GM23338 (cell line): ENCODE data around the gene RBM42. TPM values are rescaled to one million over a fixed set of nuclear protein-coding genes. Genes with fewer than 3 reads are reported as not detected.

Experiments
- ATAC-seq: fragments of 200-7000 bp; cut with Tn5 transposase; 3 replicates; pipeline ENCODE4 v1.9.1; 2020
- DNase-seq: peaks from one replicate; pipeline ENCODE4 v3.0.0-alpha.2; 2015; ENCODE audit warnings: low spot score
- H2AFZ ChIP-seq: fragments of 200-600 bp; sonication (generic); 2 replicates; pipeline ENCODE4 v1.8.0; 2016; ENCODE audit warnings: antibody characterized with exemption, mild to moderate bottlenecking, moderate library complexity
- H3F3A ChIP-seq: fragments of 200-600 bp; sonication (generic); replicated peaks from 2 replicates; pipeline ENCODE4 v1.8.0; 2017; ENCODE audit warnings: antibody characterized with exemption, mixed run types, low read depth
- H3K27ac ChIP-seq: fragments of 200-600 bp; sonication (generic); 2 replicates; pipeline ENCODE4 v1.6.1; 2016; ENCODE audit warnings: low read depth
- H3K27me3 ChIP-seq: fragments of 200-600 bp; sonication (generic); 2 replicates; pipeline ENCODE4 v1.8.0; 2016; ENCODE audit warnings: mild to moderate bottlenecking, mixed run types, moderate library complexity; ENCODE audit not compliant: insufficient read depth
- H3K36me3 ChIP-seq: fragments of 200-600 bp; sonication (generic); 2 replicates; pipeline ENCODE4 v1.8.0; 2016; ENCODE audit warnings: mild to moderate bottlenecking; ENCODE audit not compliant: insufficient read depth
- H3K4me1 ChIP-seq: fragments of 200-600 bp; sonication (generic); 2 replicates; pipeline ENCODE4 v1.8.0; 2016; ENCODE audit warnings: mild to moderate bottlenecking, moderate library complexity; ENCODE audit not compliant: insufficient read depth
- H3K4me2 ChIP-seq: fragments of 200-600 bp; sonication (generic); 2 replicates; pipeline ENCODE4 v1.7.1; 2017; ENCODE audit warnings: mixed run types
- H3K4me3 ChIP-seq: fragments of 200-600 bp; sonication (generic); 2 replicates; pipeline ENCODE4 v1.6.1; 2016; ENCODE audit warnings: mixed run types
- H3K79me2 ChIP-seq: fragments of 200-600 bp; sonication (generic); replicated peaks from 2 replicates; pipeline ENCODE4 v1.8.0; 2017; ENCODE audit warnings: mild to moderate bottlenecking; ENCODE audit not compliant: insufficient read depth
- H3K9me2 ChIP-seq: fragments of 200-600 bp; sonication (generic); 2 replicates; pipeline ENCODE4 v1.8.0; 2017; ENCODE audit not compliant: insufficient read depth
- H4K20me1 ChIP-seq: fragments of 200-600 bp; sonication (generic); replicated peaks from 2 replicates; pipeline ENCODE4 v1.8.0; 2017; ENCODE audit warnings: mild to moderate bottlenecking; ENCODE audit not compliant: insufficient read depth
- H3K27ac Mint-ChIP-seq: 2 replicates; pipeline ENCODE4 v1.8.0; 2020; ENCODE audit warnings: inconsistent platforms, mild to moderate bottlenecking, moderate library complexity, mixed read lengths
- H3K27me3 Mint-ChIP-seq: 3 replicates; pipeline ENCODE4 v1.8.0; 2022; ENCODE audit warnings: low read depth, mild to moderate bottlenecking, moderate library complexity, mixed read lengths, inconsistent platforms; ENCODE audit not compliant: insufficient read depth, poor library complexity
- H3K36me3 Mint-ChIP-seq: 3 replicates; pipeline ENCODE4 v1.8.0; 2021; ENCODE audit warnings: low read depth, mild to moderate bottlenecking, inconsistent platforms, moderate library complexity, mixed read lengths
- H3K4me1 Mint-ChIP-seq: 3 replicates; pipeline ENCODE4 v1.8.0; 2020; ENCODE audit warnings: mild to moderate bottlenecking, inconsistent platforms, mixed read lengths
- H3K4me3 Mint-ChIP-seq: 3 replicates; pipeline ENCODE4 v1.8.0; 2021; ENCODE audit warnings: moderate library complexity, mild to moderate bottlenecking, inconsistent platforms, mixed read lengths
- H3K9me3 Mint-ChIP-seq: 3 replicates; pipeline ENCODE4 v1.8.0; 2020; ENCODE audit warnings: moderate library complexity, mild to moderate bottlenecking, inconsistent platforms, mixed read lengths
- CREB1 ChIP-seq: fragments of 250-450 bp; sonication (Bioruptor Pico); IDR thresholded peaks from 2 replicates; pipeline ENCODE4 v1.5.0; 2020; ENCODE audit warnings: low read depth, mild to moderate bottlenecking, moderate library complexity
- EZH2 ChIP-seq: fragments of 200-600 bp; sonication (generic); IDR thresholded peaks from one replicate; pipeline ENCODE4 v1.8.0; 2017; ENCODE audit warnings: antibody characterized with exemption, mild to moderate bottlenecking, low read depth; ENCODE audit not compliant: unreplicated experiment
- EZH2phosphoT487 ChIP-seq: fragments of 200-600 bp; sonication (generic); IDR thresholded peaks from one replicate; pipeline ENCODE4 v1.8.1; 2018; ENCODE audit warnings: antibody characterized with exemption; ENCODE audit not compliant: unreplicated experiment
- STAT1 ChIP-seq: IDR thresholded peaks from one replicate; pipeline ENCODE4 v1.6.1; 2016; ENCODE audit warnings: antibody characterized with exemption; ENCODE audit not compliant: unreplicated experiment
- ZNF114 ChIP-seq: fragments of 250-450 bp; sonication (Bioruptor Pico); IDR thresholded peaks from 2 replicates; pipeline ENCODE4 v1.5.0; 2020; ENCODE audit warnings: mild to moderate bottlenecking, moderate library complexity
- ZNF331 ChIP-seq: fragments of 250-450 bp; sonication (Bioruptor Pico); IDR thresholded peaks from 2 replicates; pipeline ENCODE4 v1.5.0; 2020; ENCODE audit warnings: low read depth, mild to moderate bottlenecking, moderate library complexity
- long read RNA-seq: library from polyadenylated mRNA; unstranded; transcript quantifications from one replicate; pipeline ENCODE4 v2.0.0, GENCODE V29; 2020; ENCODE audit not compliant: unreplicated experiment
- polyA plus RNA-seq: library from polyadenylated mRNA; unstranded; fragments of >200 nt; fragmentation: Nextera tagmentation; extraction: Ambion mirVana; gene quantifications from 2 replicates; pipeline ENCODE4 v1.2.1, GENCODE V29; 2016
- total RNA-seq: library from RNA; depleted of rRNA; stranded (reverse); fragments of >200 nt; shearing (Covaris generic); gene quantifications from 2 replicates; pipeline ENCODE4 v1.2.3, GENCODE V29; 2014; rRNA removed
- TF ChIP-seq, protein P1 (sequence below): IDR thresholded peaks from 2 replicates; pipeline ENCODE4 v1.6.1; 2016; ENCODE audit warnings: antibody characterized with exemption
- TF ChIP-seq, protein P2 (sequence below), 2 experiments: fragments of 200-600 bp in 1 of 2; sonication (generic) in 1 of 2; conservative IDR thresholded peaks; 2 replicates each; pipeline versions ENCODE4 v1.5.1 to v1.6.1; 2016 to 2017; ENCODE audit warnings: antibody characterized with exemption in 2 of 2, low read depth in 2 of 2, mild to moderate bottlenecking in 2 of 2, moderate library complexity in 1 of 2
- TF ChIP-seq, protein P3 (sequence below): fragments of 250-450 bp; sonication (Bioruptor Pico); IDR thresholded peaks from 2 replicates; pipeline ENCODE4 v1.5.0; 2020; ENCODE audit warnings: mild to moderate bottlenecking, moderate library complexity
- TF ChIP-seq, protein P4 (sequence below): IDR thresholded peaks from one replicate; pipeline ENCODE4 v1.6.1; 2018; ENCODE audit warnings: antibody characterized with exemption; ENCODE audit not compliant: unreplicated experiment

Gene RBM42, protein sequence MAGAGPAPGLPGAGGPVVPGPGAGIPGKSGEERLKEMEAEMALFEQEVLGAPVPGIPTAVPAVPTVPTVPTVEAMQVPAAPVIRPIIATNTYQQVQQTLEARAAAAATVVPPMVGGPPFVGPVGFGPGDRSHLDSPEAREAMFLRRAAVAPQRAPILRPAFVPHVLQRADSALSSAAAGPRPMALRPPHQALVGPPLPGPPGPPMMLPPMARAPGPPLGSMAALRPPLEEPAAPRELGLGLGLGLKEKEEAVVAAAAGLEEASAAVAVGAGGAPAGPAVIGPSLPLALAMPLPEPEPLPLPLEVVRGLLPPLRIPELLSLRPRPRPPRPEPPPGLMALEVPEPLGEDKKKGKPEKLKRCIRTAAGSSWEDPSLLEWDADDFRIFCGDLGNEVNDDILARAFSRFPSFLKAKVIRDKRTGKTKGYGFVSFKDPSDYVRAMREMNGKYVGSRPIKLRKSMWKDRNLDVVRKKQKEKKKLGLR
- total RNA-seq: 58.3 and 74.7 TPM in 2 replicates
- 78.2 and 82.9 TPM in 2 replicates for polyA plus RNA-seq
- long read RNA-seq, transcript RBM42-201 (10 exons, 1,680 nt): major isoform, 22 of 70 reads
- long read RNA-seq, partial matches to known transcripts: 14 of 70 reads
- long read RNA-seq, other reads (novel, unspliced or antisense): 32 of 70 reads

DNA sequence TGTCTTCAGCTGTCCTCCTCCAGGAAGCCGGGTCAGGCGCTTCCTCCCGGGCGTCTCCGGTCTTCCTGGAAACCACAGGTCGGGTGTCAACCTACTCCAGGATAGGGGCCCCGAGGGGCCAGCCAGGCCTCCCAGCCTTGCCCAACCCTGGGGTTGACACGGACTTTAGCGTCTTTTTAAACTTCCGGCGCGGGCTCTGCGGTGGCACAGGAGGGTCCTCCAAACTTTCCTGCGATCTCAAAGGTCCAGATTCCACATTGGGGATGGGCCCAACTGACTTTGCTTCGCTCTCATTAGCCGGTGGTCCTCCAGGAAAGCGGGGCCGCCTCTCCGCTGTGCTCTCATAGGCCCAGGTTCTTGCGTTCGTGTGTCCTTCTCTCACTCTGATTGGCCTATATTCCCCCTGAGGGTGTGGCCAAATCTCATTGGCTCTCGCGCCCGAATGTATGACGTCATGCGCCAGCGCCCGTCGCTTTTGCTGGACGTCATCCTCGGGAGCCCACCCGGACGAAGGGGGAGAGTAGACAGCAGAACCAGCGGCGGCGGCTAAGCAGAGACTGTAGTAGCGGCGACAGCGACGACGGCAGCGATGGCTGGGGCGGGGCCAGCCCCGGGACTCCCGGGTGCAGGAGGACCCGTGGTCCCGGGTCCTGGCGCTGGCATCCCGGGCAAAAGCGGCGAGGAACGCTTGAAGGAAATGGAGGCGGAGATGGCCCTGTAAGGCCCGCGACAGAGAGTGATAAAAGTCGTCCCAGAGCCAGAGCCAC is at the start of gene RBM42:
Gene RBM42, plus strand, starts transcription at position 472 of the 767 bp plus-strand sequence. Its CDS starts 118 bp downstream, at position 590.
- 0 out of 2 replicates have a peak, but pooled peaks cover 2% of the 10 kb centered on the region for H3F3A ChIP-seq
- H3K4me1 Mint-ChIP-seq: peaks cover 6% of the 10 kb centered on the region; the same call in 1 of the 3 replicates
- peaks cover 4% of the 10 kb centered on the region for H3K27me3 Mint-ChIP-seq
- peak within 1 kb of the TSS; percentile 96 for H3K27ac Mint-ChIP-seq
- no peaks in the 10 kb centered on the region for H4K20me1 ChIP-seq
- H3K79me2 ChIP-seq: peaks cover 11% of the 10 kb centered on the region
- peak within 1 kb of the TSS; percentile 82 for H3K4me2 ChIP-seq
- ATAC-seq: peak; percentile 100
- peaks cover 32% of the 10 kb centered on the region for H3K36me3 Mint-ChIP-seq
- peak within 1 kb of the TSS; percentile 58; the same call in 1 of the 2 replicates for H2AFZ ChIP-seq
- 0 out of 2 replicates have a peak, but pooled peaks cover 4% of the 10 kb centered on the region for H3K36me3 ChIP-seq
- H3K27me3 ChIP-seq: no peaks in the 10 kb centered on the region
- H3K4me3 ChIP-seq: peak within 1 kb of the TSS; percentile 77
- H3K4me1 ChIP-seq: peaks cover 8% of the 10 kb centered on the region
- no peaks in the 10 kb centered on the region for H3K9me3 Mint-ChIP-seq
- peak; percentile 99 for DNase-seq
- H3K9me2 ChIP-seq: no peaks in the 10 kb centered on the region
- peak within 1 kb of the TSS; percentile 50 for H3K27ac ChIP-seq
- peak within 1 kb of the TSS; percentile 98 for H3K4me3 Mint-ChIP-seq
- TF ChIP-seq ZNF114 (CRISPR knock-in tag): no peak
- no peak for TF ChIP-seq EZH2
- TF ChIP-seq, protein P1, sequence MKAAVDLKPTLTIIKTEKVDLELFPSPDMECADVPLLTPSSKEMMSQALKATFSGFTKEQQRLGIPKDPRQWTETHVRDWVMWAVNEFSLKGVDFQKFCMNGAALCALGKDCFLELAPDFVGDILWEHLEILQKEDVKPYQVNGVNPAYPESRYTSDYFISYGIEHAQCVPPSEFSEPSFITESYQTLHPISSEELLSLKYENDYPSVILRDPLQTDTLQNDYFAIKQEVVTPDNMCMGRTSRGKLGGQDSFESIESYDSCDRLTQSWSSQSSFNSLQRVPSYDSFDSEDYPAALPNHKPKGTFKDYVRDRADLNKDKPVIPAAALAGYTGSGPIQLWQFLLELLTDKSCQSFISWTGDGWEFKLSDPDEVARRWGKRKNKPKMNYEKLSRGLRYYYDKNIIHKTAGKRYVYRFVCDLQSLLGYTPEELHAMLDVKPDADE: peak; percentile 50; the same call in 1 of the 2 replicates
- TF ChIP-seq CREB1 (CRISPR knock-in tag): peak; percentile 100
- TF ChIP-seq, protein P2, sequence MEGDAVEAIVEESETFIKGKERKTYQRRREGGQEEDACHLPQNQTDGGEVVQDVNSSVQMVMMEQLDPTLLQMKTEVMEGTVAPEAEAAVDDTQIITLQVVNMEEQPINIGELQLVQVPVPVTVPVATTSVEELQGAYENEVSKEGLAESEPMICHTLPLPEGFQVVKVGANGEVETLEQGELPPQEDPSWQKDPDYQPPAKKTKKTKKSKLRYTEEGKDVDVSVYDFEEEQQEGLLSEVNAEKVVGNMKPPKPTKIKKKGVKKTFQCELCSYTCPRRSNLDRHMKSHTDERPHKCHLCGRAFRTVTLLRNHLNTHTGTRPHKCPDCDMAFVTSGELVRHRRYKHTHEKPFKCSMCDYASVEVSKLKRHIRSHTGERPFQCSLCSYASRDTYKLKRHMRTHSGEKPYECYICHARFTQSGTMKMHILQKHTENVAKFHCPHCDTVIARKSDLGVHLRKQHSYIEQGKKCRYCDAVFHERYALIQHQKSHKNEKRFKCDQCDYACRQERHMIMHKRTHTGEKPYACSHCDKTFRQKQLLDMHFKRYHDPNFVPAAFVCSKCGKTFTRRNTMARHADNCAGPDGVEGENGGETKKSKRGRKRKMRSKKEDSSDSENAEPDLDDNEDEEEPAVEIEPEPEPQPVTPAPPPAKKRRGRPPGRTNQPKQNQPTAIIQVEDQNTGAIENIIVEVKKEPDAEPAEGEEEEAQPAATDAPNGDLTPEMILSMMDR (conservative IDR thresholded peaks at IDR 0.05; ENCODE audit: low read depth in 2 of 2): no peak
- TF ChIP-seq EZH2phosphoT487: no peak
- no peak for TF ChIP-seq STAT1
- TF ChIP-seq, protein P3, sequence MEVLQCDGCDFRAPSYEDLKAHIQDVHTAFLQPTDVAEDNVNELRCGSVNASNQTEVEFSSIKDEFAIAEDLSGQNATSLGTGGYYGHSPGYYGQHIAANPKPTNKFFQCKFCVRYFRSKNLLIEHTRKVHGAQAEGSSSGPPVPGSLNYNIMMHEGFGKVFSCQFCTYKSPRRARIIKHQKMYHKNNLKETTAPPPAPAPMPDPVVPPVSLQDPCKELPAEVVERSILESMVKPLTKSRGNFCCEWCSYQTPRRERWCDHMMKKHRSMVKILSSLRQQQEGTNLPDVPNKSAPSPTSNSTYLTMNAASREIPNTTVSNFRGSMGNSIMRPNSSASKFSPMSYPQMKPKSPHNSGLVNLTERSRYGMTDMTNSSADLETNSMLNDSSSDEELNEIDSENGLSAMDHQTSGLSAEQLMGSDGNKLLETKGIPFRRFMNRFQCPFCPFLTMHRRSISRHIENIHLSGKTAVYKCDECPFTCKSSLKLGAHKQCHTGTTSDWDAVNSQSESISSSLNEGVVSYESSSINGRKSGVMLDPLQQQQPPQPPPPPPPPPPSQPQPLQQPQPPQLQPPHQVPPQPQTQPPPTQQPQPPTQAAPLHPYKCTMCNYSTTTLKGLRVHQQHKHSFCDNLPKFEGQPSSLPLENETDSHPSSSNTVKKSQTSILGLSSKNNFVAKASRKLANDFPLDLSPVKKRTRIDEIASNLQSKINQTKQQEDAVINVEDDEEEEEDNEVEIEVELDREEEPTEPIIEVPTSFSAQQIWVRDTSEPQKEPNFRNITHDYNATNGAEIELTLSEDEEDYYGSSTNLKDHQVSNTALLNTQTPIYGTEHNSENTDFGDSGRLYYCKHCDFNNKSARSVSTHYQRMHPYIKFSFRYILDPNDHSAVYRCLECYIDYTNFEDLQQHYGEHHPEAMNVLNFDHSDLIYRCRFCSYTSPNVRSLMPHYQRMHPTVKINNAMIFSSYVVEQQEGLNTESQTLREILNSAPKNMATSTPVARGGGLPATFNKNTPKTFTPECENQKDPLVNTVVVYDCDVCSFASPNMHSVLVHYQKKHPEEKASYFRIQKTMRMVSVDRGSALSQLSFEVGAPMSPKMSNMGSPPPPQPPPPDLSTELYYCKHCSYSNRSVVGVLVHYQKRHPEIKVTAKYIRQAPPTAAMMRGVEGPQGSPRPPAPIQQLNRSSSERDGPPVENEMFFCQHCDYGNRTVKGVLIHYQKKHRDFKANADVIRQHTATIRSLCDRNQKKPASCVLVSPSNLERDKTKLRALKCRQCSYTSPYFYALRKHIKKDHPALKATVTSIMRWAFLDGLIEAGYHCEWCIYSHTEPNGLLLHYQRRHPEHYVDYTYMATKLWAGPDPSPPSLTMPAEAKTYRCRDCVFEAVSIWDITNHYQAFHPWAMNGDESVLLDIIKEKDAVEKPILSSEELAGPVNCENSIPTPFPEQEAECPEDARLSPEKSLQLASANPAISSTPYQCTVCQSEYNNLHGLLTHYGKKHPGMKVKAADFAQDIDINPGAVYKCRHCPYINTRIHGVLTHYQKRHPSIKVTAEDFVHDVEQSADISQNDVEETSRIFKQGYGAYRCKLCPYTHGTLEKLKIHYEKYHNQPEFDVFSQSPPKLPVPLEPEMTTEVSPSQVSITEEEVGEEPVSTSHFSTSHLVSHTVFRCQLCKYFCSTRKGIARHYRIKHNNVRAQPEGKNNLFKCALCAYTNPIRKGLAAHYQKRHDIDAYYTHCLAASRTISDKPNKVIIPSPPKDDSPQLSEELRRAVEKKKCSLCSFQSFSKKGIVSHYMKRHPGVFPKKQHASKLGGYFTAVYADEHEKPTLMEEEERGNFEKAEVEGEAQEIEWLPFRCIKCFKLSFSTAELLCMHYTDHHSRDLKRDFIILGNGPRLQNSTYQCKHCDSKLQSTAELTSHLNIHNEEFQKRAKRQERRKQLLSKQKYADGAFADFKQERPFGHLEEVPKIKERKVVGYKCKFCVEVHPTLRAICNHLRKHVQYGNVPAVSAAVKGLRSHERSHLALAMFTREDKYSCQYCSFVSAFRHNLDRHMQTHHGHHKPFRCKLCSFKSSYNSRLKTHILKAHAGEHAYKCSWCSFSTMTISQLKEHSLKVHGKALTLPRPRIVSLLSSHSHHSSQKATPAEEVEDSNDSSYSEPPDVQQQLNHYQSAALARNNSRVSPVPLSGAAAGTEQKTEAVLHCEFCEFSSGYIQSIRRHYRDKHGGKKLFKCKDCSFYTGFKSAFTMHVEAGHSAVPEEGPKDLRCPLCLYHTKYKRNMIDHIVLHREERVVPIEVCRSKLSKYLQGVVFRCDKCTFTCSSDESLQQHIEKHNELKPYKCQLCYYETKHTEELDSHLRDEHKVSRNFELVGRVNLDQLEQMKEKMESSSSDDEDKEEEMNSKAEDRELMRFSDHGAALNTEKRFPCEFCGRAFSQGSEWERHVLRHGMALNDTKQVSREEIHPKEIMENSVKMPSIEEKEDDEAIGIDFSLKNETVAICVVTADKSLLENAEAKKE (CRISPR knock-in tag): no peak
- TF ChIP-seq, protein P4, sequence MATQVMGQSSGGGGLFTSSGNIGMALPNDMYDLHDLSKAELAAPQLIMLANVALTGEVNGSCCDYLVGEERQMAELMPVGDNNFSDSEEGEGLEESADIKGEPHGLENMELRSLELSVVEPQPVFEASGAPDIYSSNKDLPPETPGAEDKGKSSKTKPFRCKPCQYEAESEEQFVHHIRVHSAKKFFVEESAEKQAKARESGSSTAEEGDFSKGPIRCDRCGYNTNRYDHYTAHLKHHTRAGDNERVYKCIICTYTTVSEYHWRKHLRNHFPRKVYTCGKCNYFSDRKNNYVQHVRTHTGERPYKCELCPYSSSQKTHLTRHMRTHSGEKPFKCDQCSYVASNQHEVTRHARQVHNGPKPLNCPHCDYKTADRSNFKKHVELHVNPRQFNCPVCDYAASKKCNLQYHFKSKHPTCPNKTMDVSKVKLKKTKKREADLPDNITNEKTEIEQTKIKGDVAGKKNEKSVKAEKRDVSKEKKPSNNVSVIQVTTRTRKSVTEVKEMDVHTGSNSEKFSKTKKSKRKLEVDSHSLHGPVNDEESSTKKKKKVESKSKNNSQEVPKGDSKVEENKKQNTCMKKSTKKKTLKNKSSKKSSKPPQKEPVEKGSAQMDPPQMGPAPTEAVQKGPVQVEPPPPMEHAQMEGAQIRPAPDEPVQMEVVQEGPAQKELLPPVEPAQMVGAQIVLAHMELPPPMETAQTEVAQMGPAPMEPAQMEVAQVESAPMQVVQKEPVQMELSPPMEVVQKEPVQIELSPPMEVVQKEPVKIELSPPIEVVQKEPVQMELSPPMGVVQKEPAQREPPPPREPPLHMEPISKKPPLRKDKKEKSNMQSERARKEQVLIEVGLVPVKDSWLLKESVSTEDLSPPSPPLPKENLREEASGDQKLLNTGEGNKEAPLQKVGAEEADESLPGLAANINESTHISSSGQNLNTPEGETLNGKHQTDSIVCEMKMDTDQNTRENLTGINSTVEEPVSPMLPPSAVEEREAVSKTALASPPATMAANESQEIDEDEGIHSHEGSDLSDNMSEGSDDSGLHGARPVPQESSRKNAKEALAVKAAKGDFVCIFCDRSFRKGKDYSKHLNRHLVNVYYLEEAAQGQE: no peak
- TF ChIP-seq ZNF331 (CRISPR knock-in tag): no peak
